ENCODE measurements around the gene HYOU1.

GRCh38 chr11:119088406-119088805 lies 31.4 kb upstream of the HYOU1 start:
- TF ChIP-seq CTCF (conservative IDR thresholded peaks at IDR 0.05 in 1 of 2, IDR thresholded peaks at IDR 0.05 in 1 of 2; ENCODE audit: low read depth in 1 of 2, low read length in 2 of 2) (no peak), EZH2 (IDR thresholded peaks at IDR 0.05; ENCODE audit: low read length, missing control alignments) (no peak)
